ENCODE data around the gene ZNF747.
A peak's percentile ranks its signal among the peaks of the same experiment; 100 is the strongest.
"Not testable (repeated sequence)": the region's sequence is repeated elsewhere in the genome, so short reads cannot be mapped to it uniquely, and the experiment has no call there.

ZNF747 gene

GRCh38 chr16:30557957-30558788, 23.5 kb upstream of the ZNF747 start, which contains the start of gene ZNF764:
ZNF764 (minus strand) TSS chr16:30558374; CDS start chr16:30558182, 192 bp downstream.
- peak; percentile 98 for DNase-seq (ENCODE audit: low spot score)

DNA sequence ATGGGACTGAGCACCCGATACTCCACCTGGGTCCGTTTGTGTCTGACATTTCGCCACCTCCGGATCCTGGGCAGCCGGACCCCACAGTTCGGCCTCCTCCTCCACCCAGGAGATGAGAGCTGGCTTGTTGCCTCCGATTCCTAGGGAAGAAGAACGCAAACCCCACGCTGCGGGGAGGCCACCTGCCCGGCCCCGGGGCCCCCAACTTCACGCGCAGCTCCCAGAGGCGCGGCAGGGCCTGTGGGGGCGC, 23.0 kb upstream of the ZNF747 start:
- no peak for DNase-seq (ENCODE audit: low spot score)

GRCh38 chr16:30556125-30556473, 21.4 kb upstream of the ZNF747 start:
- no peak for DNase-seq (ENCODE audit: low spot score)

DNA sequence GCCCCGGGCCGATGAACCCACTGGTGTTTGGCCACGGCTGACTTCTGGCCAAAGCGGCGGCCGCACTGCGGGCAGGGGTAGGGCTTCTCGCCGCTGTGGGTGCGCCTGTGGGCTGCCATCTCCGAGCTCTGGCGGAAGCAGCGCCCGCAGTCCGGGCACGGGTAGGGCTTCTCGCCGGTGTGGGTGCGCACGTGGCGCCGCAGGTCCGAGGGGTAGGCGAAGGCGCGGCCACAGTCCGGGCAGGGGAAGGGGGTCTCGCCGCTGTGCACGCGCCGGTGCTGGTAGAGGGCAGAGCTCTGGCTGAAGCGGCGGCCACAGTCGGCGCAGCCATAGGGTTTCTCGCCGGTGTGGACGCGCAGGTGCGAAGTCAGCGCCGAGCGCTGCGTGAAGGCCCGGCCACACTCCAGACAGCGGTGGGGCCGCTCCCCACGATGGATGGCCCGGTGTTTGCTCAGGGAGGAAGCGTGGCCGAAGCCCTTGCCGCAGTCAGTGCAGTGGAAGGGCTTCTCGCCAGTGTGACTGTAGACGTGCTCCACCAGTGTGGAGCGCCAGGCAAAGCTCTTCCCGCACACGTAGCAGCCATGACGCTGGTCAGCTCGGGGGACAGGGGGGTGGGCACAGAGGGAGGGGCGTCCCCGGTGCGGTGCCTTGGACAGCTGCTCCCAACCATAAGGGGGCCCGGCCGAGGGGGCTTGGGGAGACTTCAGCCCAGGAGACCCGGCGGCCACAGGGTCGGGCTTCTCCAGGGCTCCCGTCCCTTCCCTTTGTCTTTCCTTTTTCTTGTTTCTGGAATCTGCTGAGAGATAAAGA, 20.9 kb upstream of the ZNF747 start:
- DNase-seq (ENCODE audit: low spot score), result no peak

DNA sequence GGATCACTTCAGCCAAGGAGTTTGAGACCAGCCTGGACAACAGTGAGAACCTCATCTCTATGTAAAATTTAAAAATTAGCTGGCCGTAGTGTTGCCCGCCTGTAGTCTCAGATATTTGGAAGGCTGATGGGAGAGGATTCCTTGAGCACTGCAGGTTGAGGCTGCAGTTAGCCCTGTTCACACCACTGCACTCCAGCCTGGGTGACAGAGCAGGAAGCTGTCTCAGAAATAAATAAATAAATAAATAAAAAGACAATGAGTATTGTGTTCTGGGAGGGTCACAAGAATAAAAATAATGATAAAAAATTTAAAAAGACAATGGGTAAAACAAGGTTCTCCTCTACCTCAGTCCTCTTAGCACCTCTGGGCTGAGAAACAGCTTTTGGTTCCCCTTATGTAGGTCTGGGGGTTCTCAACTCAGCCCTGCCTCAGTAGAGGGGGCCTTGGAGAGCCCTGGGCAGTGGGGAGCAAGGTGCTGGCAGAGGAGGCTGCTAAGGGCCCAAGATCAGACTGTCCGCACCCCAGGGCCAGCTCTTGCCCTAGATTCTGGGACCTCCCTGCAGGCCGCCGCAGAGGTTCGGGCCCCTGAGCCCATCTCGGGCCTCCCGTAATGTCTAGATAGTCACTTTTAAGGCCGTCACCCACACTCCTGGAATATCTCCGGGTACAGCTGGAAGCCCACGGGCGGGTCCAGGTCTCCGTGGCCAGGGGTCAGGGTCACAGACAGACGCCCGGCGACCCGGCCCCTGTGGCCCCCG, 20.1 kb upstream of the ZNF747 start:
- DNase-seq (ENCODE audit: low spot score), result no peak

DNA sequence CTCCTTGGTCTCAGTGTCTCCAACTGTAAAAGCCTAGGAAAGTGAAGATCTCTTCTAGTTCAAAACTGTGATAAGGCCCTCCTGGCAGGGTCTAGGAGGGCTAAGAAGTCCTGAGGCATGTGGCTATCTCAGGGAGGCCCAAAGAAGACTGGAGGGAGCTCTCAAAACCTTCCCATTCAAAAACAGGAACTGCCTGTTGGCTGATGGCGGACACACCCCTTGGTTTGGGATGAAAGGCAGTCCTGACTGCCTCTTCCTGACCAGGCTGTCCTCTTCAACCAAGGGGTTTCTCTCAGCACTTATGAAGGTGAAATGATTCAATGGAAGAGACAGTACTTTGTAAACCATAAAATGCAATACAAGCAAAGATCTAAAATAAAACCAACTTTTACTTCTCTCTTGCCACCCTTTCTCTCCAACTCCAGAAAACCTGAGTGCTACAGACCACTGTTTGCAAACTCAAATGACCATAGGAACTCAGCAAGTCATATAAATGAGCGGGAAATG, 18.8 kb upstream of the ZNF747 start:
- no peak for DNase-seq (ENCODE audit: low spot score)

GRCh38 chr16:30552956-30553355, 18.3 kb upstream of the ZNF747 start:
- DNase-seq (ENCODE audit: low spot score), result no peak

GRCh38 chr16:30551781-30552180, 17.1 kb upstream of the ZNF747 start:
- DNase-seq (ENCODE audit: low spot score), result no peak

- no peak for DNase-seq (ENCODE audit: low spot score)
Measured at GRCh38 chr16:30548416-30549253, 14.0 kb upstream of the ZNF747 start.

DNA sequence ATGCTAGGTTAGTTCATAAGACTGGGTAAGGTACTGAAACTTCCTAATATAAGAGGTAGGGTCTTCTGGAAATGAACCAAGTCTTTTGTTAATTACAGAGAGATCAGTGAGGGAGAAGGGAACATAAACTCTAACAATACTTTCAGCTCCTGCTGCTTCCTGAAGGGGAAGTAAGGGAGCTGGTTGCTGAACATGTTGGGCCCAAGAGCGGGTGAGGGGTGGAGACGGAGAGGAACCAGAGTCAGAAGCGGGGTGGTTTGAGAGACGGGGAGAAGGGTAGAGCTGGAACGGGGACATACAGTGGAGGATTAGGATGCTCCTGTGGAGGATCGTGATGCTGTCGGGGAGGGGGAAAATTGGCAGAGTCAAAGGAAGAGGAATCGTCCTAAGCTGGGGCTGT, 11.5 kb upstream of the ZNF747 start:
- DNase-seq (ENCODE audit: low spot score), result no peak

DNA sequence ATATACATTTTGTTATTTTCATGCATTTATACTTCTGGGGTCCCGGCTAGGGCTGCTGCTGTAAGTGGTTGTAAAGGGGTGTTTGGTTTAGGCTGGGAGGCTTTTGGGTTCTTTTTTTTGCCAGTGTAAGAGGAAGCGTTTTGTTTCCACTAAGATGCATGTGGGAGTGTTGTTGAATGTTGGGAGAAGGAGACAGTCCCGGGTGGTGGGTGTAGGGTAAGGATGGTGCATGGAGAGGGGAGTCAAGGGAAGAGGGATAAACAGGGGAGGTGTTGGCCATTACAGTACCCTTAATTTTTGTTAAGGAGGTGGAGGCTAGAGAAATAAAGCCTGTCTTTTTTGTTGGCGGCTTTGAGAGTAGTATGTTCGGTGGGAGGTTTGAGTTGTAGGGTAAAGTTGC, 8.4 kb upstream of the ZNF747 start:
- DNase-seq (ENCODE audit: low spot score), result no peak

DNA sequence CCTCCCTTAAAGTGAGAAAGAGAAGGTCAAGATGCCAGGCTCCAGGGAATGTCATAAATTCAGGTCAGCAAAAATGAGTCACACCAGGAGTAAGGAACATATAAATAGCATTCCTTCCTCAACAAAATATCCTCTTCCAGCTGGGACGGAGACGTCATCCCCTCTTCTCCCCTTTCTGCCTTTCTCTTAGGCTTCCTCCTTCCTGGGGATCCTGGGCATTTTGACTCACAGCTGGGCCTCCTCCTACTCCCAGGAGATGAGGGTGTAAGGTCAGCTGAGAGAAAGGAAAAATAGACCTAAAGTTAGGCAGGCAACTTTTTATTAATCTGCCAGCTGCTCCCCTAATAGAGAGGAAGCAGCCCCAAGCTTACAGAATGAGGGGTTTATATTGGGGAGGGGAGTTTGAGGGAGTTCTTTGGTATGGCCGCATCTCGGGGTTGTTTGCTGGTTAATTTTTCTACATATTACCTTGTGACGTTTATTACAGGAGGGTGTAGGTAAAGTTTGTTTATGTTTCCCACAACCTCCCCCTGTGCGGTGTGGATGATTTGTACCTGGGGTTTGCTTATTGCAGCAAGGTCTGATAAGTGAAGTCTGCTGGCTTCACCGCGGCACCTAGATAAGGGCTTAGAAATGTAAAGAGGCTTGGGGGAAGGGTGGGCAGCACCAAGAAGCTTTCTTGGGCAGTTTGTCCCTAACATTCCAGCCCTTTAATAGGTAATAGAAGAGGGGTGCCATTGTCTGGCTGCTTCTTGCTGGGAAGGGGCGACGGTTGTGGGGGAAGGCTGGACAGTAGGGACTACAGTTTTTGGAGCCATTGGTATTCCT, 7.1 kb upstream of the ZNF747 start:
- peak; percentile 51 for DNase-seq (ENCODE audit: low spot score)

DNA sequence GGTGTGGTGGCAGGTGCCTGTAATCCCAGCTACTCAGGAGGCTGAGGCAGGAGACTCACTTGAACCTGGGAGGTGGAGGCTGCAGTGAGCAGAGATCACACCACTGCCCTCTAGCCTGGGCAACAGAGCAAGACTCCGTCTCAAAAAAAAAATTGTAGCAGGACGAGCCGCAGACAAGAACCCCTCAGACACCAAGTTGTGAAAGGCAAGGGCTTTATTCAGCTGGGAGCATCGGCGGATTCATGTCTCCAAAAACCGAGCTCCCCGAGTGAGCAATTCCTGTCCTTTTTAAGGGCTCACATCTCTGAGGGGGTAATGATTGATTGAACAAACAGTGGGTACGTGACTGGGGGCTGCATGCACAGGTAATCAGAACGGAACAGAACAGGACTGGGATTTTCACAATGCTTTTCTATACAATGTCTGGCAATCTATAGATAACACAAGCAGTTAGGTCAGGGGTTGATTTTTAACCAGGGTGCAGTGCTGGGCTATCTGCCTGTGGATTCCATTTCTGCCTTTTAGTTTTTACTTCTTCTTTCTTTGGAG, 6.3 kb upstream of the ZNF747 start:
- DNase-seq (ENCODE audit: low spot score), result not testable (repeated sequence)

- not testable (repeated sequence) for DNase-seq (ENCODE audit: low spot score)
Measured at GRCh38 chr16:30539986-30540526, 5.4 kb upstream of the ZNF747 start.

DNA sequence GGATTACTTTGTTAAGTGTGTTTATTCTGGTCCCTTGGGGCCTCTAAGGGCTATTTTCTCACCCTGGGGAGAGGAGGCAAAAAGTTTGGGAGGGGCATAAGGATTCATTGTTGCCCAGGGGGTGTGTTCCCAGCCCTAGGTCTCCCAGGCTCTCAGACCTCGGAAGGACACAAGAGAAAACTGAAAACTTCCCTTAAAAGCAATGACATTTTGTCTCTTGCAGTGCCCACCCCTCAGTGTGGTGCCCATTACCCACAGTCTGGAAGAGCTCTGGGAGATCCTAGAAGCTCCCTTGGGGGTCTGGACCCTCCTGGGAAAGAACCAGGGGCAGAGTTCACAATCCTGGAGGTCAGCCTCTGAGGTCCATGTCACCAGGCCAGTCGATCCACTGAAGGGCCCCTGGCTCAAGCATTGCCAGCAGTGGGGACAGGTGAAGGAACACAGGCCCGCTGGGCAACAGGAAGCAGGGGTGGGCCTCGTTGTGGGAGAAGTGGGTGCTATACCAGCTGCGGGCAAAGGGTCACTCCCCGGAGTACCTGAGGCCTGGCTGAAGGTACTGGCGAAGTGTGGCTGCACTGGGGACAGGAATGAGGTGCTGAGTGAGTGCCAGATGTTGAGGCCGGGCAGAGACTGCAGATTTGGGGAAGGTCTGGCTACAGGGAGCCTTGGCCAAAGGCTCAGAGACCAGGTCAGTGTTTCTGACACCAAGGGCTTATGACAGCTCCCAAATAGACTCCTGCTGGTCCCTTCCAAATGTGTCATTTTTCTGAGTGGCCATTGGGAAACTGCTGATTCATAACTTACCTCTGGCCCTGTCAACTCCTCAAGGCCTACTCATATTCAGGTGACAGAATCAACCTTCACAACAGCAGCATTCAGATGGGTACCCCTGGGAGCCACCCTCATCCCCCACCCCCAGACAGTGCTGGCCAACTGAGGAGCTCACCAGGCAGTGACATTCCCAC, 4.6 kb upstream of the ZNF747 start:
- no peak for DNase-seq (ENCODE audit: low spot score)

- not testable (repeated sequence) for DNase-seq (ENCODE audit: low spot score)
Measured at GRCh38 chr16:30536391-30537024, 1.9 kb upstream of the ZNF747 start.

GRCh38 chr16:30535777-30536190, 1.1 kb upstream of the ZNF747 start:
- peak; percentile 81 for DNase-seq (ENCODE audit: low spot score)

GRCh38 chr16:30535106-30535776, 583 bp upstream of the ZNF747 start:
- DNase-seq (ENCODE audit: low spot score), result no peak
